NCI-H1694 treated with DMSO at 0.1 percent for 48 hours (cell line): ENCODE measurements around the gene GAMT.
A peak's percentile ranks its signal among the peaks of the same experiment; 100 is the strongest.
"Not testable (repeated sequence)": the region's sequence is repeated elsewhere in the genome, so short reads cannot be mapped to it uniquely, and the experiment has no call there.

Experiments used
- DNase-seq: peaks from one replicate; lab custom pipeline; 2025; lab: John Stamatoyannopoulos, UW

GAMT gene

DNA sequence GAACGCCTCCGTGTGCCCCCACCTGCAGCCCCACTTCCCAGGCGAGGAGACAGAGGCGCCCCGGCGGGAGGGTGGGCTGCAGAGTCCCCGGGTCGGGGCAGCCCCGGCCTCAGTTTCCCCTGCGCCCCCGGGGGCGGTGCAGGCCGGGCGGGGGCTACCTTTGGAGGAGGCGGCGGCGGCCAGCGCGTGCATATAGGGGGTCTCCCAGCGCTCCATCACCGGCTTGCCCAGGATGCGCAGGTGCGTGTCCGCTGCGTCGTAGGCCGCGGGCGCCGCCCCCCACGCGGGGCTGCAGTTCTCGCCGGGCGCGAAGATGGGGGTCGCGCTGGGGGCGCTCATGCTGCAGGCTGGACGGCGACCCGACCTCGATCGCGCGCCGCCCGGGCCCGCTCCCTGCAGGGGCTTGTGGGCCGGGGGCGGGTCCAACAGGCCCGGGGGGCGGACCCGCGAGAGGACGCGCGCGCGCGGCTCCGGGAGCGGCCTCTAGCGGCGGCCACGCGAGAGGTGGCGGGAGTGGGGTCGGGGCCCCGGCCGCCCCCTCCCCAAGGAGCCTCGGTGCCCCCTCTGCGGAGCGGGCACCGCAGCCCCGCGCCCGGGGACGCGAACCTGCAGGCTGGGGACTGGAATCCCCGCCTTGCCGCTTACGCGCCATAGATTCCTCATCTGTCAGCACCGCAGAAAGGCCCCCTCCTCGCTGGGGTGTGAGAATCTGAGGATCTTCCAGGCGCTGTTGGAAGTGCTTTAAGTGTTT is at the start of gene GAMT:
Gene GAMT (minus strand): TSS at position 405 of the 751 bp plus-strand sequence. CDS start 66 bp downstream, at position 339.
- DNase-seq, result peak; percentile 9

DNA sequence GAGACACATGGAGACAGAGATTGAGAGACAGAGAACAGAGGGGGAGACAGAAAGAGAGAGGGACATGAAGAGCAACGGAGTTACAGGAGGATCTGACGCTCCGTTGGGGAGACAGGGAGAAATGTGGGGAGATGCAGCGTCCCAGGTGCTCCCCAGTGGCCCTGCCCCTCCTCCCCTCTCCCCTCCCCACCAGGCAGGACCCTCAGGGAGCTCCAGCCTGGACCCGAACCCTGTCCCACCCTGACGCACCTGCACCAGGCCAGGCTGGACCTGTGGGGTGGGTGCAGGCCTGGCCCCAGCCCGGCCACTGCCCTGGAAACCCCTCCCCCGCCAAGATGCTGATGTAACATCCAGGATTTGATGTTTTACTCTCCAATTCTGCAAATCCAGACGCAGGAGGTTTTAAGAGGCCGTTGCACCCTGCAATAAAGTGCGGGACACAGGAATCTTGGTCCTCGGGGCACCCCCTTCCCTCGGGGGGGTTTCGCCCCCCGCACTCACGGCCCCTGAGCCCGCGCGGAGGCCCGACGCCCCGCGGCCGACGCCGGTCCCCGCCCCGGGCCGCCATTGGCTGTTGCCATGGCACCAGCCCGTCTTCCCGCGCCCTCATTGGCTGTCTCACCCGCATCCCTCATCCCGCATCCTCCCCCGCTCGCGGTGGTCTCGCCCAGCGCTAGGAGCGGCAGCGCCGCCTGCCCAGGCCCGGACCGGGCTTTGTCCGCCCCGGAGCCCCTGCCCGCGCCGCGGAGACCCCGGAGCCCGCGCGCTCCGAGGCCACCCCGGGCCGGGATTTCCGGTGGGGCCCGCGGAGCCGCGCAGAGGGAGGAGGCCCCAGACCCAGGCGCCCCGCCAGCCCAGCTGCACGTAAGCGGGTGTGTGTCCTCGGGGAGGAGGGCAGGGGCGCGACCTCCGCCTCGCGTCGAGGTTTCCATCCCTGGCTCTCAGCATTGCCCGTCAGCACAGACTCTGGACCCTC is 48.4 kb upstream of the GAMT start, which contains the start of gene APC2:
Gene APC2 (plus strand): TSS at position 655 of the 976 bp plus-strand sequence. CDS start 2,881 bp downstream, outside the sequence.
- peak; percentile 34 for DNase-seq

DNA sequence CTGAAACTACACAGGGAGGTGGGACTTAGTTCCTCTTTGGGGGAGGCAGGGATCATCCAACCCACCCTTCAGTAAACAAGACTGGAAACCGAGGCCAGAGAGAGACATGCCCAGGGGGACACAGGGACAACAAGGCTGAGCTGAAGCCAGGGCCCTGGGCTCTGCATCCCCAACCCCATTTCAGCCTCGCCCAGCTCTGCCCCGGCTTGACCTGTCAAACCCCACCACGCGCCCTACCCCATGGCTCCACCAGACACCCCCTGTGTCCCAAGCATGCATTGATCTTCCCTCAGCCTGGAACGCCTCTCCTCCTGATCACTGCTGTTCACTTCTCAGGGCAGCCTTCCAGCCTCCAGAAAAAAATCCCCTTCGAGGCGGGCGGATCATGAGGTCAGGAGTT is 46.6 kb upstream of the GAMT start:
- DNase-seq, result no peak

DNA sequence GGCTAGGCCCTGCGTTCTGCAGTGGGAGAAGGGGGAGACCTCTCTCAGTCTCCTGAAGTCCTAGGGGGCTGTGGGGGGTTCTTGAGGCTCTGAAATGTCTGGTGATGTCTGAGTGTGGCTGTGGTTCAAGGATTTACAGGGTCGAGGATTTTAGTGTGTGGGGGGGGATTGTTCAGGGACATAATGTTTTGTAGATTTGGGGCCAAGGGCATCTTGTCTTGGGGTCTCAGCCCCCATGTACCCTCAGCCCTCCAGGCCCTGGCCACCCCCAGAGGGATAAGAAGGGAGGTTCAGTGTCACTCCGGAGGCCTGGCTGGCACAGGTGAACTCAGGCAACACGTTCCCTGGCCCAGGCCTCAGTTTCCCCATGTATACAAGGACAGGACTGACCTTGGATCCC is 46.2 kb upstream of the GAMT start:
- DNase-seq, result no peak

DNA sequence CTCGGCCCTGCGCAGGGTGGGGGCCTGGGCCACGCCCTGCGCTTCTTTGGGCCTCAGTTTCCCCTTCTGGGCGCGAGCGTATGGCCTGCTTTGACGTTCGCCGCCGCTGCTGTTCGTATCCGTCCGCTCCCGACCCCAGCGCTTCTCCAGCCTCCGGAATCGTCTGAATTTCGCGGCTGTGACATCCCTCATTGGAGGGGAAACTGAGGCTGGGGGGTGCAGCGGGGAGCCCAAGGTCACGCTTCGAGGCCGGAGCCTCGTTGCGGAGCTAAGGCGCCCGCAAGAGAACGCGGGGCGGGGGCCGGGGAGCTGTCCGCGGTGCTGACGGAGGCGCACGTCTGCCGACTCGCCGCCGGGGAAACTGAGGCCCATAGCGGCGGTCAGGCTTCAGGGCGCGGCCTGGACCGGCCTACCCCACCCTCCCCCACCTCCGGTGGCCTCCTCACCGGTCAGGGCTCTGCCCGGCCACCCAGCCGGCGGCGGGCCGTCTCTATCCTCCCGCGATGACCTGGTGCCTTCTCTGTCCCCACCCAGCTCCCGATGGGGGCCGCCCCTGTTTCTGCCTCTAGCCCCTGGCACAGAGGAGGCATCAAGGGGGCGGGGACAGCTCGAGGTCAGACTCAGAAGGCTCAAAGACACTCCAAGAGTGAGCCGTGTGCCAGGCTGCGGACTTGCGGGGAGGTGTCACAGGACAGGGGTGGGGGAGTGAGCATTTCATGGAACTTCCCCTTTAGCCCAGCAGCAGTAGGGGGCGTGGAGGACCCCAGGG is 45.6 kb upstream of the GAMT start:
- no peak for DNase-seq

DNA sequence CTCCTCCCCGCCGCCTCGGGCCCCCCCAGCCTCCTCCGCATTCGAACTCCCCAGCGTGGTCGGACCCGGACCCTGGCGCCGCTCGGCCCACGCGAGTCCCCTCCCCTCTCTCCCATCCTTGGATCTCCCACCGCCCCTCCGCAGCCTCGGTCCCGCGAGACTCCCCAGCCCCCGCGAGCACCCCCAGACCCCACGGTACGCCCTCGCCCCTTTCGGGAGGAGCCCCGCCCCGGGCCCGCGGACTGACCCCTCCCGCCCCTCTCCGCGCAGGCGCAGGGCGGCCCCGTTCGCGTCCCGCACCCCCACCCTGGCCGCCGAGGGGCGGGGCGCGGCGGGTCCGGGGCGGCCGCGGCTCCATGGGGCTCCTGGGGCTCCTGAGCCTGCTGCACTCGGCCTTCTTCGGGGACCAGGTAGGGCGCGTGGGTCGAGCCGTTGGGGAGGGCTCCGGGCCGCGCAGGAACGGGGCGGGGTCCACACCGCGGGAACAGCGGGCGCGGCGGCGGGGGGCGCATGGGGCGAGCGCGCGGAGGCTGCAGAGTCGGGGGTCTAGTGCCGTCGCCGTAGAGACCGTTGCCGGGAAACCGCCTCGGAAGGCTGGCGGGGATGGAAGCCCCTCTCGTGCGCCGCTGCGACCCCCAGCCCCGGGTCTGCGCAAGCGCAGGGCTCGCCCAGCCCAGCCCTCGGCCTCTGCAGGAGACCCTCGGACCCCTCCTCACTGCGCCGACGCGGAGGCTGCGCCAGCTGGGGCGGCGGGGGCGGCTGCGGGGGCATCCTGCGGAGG is 44.8 kb upstream of the GAMT start:
- peak; percentile 21 for DNase-seq

DNA sequence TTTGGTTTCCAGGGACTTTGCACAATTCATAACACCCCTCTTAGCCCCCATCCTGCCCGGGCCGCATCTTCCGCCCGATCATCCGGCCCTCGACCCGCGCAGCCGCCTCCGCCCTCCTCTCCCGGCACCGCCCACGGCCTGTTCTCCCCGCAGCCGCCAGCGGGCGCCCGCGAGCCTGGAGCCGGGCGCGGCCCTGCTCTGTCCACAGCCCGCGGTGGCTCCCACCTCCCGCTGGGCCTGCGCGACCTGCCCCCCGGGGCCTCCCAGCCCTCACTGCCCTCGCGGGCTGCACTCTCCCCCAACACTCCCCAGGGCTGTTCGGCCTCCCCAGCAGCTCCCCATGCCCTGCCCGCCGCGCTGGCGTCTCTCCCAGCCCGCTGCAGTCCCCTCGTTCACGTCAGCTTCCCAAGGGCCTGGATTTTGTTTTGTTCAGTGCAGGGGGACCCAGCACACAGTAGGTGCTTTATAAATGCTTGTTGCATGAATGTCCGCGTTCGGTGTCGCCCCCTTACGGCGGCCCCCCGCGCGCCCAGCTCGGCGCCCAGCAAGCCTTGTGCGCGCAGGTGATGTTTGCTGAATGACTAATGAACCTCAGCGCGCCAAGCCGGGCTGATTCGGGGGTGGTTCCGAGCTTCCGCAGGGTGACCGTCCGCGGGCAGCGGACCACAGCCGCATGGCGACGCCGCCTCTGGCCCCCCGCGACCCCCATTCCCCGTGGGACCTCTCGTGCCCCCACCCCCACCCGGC is 44.0 kb upstream of the GAMT start:
- DNase-seq, result peak; percentile 20

DNA sequence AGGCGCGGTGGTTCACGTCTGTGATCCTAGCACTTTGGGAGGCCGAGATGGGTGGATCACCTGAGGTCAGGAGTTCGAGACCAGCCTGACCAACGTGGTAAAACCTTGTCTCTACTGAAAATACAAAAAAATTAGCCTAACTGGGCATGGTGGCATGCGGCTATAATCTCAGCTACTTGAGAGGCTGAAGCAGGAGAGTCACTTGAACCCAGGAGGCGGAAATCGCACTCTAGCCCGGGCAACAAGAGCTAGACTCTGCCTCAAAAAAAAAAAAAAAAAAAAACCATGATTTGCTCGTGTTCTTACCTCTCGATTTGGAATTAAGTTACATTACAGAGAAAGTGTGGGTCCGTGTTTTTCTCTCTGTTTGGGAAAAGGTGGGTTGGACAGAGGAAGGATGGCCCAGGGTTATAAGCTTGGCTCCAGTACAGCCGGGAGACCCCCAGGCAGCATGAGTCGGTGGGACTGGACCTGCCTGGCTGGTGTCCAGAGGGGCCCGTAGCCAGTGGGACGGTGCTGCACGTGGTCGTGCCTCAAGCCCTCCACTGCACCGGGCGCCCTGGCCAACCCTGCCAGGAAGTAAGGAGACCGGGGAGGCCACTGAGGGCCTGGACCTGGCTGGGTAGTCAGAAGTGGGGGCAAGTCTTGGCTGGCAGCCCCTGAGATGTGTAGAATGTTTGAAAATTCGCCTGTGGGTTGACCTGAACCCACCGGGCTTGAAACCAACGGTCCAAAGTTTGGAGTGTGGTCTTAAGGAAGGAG is 40.5 kb upstream of the GAMT start:
- no peak for DNase-seq

DNA sequence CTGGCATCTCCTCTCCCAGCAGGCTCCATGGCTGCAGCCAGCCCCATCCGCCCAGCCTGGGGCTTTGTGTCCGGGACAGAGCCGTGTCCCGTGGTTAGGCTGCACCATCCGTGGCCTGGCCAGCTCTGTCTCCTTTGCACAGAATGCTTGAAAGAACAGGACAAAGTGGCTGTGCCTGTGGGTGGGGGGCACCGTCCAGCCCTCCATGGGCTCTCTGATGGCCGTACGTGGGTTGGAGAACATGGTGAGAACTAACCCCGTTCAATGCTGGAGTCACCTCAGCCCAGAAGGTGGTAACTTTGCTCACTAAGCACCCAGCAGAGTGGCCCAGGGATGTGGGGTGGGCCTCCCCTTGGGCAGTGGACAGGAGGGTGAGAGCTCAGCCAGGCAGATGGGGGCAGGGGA is 39.7 kb upstream of the GAMT start:
- no peak for DNase-seq

DNA sequence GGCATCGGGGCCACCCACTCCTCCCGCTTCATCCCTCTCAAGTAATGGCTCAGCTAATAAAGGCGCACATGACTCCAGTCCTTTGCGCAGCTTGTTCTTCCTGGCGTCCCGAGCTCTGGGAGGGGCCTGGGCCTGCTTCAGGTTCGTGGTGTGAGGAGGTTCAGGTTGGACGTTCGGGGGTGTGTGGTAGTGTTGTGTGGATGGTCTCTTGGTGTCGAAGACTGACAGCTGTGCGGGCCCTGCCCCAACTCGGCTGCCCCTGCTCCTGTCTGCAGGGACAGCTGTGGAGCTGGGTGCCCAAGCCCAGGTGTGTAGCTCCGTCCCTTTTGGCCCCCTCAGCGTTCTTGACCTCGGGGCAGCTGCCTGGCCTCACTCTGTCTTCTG is 39.1 kb upstream of the GAMT start:
- DNase-seq, result no peak

DNA sequence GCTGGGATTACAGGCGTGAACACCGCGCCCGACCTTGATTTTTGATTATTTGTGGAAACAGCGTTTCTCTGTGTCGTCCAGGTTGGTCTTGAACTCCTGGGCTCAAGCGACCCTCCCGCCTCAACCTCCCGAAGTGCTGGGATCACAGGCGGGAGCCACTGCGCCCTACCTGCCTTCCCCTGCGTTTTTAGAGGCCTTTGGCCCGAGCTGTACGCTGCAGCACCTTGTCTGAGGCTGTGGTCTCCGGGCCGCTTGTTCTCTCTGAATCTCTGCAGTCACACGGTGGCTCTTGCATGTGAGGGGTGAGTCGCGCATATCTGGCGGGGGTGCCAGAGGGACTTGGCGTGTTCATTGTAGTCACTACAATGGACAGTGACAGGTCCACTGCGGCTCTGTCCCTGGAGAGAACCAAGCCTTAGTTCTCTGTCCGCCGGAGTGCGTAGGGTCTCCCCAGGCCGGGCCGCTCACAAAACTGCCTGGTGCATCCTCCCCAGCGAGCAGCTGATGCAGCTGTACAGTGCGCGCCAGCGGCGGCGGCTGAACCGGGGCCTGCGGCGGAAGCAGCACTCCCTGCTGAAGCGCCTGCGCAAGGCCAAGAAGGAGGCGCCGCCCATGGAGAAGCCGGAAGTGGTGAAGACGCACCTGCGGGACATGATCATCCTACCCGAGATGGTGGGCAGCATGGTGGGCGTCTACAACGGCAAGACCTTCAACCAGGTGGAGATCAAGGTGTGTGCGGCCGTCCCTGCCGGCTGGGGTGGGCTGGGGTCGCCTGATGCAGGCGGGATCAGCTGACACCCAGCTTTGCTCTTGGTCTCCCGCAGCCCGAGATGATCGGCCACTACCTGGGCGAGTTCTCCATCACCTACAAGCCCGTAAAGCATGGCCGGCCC is 38.4 kb upstream of the GAMT start:
- not testable (repeated sequence) for DNase-seq

DNA sequence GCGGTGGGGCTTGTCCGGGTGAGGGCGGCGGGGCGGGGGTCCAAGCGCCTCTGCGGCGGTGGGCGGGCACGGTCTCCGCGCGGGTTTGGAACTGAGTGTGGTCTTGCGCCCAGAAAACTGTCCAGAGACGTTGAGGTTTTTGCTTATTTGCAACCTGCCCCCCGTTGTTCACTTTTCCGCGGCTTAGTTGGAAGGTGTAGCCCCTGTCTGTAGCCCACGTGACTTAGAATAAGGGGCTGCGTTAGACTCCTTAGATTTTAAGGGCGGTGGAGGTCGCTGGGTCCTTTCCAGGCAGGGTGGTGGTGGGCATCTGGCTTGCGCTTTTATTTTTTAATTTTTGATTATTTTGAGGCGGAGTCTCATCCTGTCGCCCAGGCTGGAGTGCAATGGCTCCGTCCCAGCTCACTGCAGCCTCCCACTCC is 37.6 kb upstream of the GAMT start:
- DNase-seq, result no peak

DNA sequence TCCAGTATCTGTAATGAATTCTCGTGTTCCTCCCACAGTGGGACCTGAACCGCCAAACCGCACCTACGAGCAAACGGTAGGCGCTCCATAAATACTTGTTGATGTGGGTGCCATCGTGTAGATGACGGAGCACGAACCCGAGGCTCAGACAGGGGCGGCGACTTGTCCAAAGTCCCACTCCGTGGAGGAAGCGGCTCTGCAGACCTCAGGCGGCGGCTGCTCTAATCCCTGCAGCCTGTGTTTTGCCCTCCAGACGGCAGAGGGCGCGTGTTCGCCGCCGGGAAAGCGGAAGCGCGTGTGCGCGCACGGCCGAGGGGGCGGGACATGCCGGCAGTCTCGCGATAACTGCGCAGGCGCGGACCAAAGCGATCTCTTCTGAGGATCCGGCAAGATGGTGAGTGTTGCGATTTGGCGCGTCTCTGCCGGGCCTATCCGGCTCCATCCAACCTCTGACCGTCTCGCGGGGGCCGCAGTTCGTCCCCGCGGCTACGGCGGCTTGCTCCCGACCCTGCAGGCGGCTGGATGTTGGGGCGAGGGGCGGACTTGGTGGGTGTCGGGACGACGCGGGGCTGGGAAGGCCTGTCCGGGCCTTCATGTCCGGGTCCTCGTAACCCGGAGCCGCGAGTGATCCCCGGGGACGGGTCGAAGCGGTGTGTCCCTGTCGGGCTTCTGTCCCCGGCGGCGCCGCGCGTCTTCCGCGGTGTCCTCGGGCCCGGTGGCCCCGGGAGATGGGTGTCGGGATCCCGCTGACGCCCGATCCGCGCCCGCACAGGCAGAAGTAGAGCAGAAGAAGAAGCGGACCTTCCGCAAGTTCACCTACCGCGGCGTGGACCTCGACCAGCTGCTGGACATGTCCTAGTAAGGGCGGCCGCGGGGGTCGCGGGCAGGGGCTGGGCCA is 36.9 kb upstream of the GAMT start, which contains the start of gene RPS15:
Gene RPS15 (plus strand): TSS at position 362 of the 898 bp plus-strand sequence. CDS start 30 bp downstream, at position 392.
- peak; percentile 83 for DNase-seq

DNA sequence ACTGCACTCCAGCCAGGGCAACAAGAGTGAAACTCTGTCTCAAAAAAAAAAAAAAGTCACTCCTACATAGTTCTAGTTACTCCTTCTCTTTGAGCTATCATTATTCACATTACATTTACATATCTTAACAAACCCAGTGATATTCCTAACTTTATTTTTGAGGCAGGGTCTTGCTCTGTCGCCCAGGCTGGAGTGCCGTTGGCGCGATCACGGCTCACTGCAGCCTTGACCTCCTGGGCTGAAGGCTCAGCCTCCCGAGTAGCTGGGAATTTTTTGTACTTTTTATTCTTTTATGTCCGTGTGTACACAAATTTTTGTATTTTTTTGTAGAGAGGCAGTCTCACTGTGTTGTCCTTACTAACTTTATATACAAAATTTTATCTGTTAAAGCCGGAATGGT is 36.3 kb upstream of the GAMT start:
- no peak for DNase-seq

DNA sequence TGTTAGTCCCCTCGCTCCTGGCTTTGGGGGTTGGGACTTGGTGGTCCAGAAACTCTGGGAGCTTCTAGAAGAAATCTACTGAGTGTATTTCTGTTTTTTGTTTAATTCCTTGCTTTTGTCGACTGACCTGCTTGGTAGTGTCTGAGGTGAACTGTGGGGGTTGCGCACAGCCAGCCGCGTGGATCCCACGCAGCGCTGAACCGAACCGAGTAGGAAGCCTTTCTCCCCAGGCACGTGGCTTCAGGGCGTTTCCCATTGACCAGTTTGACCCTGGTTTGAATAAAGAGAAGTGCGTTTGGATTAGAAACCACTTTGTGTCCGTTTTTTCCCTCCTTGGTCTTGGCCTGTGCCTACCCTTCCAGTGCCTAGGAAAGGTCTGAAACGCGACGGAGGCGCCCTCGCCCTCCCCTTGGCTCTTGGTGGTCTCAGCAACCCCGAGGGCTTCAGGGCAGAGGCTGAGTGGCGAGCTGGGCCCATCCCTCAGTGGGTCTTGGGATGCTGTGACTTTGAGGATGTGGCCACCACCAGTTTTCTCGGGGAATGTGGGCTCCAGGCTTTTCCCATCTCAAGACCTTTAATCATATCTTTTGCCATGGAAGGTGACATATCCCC is 34.1 kb upstream of the GAMT start:
- no peak for DNase-seq

DNA sequence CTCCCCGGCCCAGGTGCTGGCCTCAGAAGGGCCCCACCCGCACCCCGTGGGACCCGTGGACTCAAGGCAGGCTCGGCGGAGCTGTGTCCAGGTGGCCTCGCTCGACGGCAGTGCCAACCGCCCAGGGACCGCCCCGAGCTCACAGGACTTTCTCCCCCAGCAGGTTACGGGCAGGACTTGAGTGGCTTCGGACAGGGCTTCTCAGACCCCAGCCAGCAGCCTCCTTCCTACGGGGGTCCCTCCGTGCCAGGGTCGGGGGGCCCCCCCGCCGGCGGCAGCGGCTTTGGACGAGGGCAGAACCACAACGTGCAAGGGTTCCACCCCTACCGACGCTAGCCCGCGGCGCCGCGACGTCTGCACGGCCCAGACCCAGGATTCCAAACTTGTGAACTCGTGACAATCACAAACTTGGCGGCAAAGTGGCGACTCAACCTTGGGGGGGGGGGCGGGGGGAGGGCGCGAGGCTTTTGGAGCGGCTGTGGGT is 33.3 kb upstream of the GAMT start:
- DNase-seq, result no peak

DNA sequence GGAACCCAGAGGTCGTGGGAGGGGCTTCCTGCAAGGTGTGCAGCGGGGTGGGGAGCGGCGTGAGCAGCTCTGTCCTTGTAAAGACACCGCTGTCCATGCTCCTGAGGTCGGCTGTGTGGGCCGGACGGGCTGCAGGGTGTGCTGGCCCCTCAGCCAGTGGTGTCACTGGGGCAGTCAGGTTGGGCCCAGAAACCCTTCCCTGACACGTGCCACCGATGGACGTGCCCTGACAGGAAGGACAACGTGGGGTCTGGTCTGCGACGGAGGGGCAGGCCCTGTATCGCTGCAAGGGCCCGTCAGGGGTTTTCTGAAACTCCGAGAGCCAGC is 32.7 kb upstream of the GAMT start:
- no peak for DNase-seq
